Choroid plexus epithelial cell (primary cell): ENCODE data around the gene MRPL52.
A peak's percentile ranks its signal among the peaks of the same experiment; 100 is the strongest.
"Not testable (repeated sequence)": the region's sequence is repeated elsewhere in the genome, so short reads cannot be mapped to it uniquely, and the experiment has no call there.

Experiments used
- DNase-seq: peaks from one replicate; pipeline ENCODE4 v3.0.0-alpha.2; 2010; ENCODE audit warnings: low read depth
- H3K4me3 ChIP-seq: 2 replicates; pipeline ENCODE4 v1.5.1; 2011; ENCODE audit warnings: low read depth, mild to moderate bottlenecking, control low read depth, low read length, moderate library complexity
- TF ChIP-seq, protein P1 (sequence below): conservative IDR thresholded peaks from 2 replicates; pipeline ENCODE4 v1.5.1; 2011; ENCODE audit warnings: low read depth, mild to moderate bottlenecking, control low read depth, inconsistent platforms, low read length, moderate library complexity

MRPL52 gene

DNA sequence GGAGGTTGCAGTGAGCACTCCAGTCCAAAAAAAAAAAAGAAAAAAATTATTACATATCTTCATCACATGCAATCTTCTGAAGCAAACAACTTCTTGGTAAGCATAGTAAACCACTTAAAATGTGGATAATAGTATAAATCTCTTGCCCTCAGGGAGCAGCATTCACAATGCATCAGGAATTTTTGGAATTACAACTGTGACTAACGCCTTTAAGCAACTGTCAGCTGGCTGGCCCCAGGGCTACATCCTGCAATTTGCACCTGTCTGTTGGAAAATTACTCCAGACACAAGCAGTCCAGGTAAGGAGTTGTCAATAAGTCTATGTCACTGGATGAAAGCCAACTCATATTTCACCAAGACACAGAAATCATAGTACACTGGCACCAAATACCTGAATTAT is 9.0 kb upstream of the MRPL52 start:
- peak; percentile 34 for DNase-seq
- H3K4me3 ChIP-seq: no peak overlapping the region

DNA sequence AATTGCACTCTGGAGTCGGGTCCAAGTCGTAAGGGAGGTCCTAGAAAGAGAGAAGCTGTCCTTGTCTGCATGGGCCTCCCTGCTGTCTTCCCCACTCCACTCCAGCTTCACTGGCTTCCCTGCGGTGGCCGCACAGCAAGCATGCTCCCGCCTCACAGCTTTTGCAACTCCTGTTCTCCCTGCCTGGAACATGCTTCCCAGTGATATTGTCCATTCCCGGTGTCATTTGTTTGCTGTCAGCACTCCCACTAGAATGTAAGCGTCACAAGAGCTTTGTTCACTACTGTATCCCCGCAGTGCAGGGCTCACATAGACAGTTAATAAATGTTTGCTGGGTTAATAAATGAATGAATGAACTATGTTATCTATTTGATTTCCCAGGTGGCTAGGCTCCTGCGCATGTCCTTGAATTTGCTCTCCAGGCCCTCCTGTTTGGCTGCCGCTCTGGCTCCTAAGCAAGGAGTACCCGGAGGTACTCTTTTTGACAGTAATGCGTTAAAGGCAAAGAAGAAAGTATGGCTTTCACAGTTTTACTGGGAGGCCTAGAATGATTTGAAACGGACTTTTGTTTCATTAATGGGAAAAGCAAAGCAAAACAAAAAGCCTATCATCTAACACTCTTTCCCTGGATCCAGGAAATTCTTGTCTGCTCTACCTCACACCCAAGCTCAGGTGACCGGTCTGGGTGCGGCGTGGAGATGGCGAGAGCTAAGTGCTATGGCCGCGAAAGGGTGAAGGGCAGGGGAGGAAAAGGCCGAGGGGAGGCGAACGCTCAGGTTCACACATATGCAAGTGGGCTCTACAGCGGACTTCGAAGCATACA is 8.3 kb upstream of the MRPL52 start:
- DNase-seq: peak; percentile 63
- TF ChIP-seq, protein P1, sequence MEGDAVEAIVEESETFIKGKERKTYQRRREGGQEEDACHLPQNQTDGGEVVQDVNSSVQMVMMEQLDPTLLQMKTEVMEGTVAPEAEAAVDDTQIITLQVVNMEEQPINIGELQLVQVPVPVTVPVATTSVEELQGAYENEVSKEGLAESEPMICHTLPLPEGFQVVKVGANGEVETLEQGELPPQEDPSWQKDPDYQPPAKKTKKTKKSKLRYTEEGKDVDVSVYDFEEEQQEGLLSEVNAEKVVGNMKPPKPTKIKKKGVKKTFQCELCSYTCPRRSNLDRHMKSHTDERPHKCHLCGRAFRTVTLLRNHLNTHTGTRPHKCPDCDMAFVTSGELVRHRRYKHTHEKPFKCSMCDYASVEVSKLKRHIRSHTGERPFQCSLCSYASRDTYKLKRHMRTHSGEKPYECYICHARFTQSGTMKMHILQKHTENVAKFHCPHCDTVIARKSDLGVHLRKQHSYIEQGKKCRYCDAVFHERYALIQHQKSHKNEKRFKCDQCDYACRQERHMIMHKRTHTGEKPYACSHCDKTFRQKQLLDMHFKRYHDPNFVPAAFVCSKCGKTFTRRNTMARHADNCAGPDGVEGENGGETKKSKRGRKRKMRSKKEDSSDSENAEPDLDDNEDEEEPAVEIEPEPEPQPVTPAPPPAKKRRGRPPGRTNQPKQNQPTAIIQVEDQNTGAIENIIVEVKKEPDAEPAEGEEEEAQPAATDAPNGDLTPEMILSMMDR: no peak
- no peak overlapping the region for H3K4me3 ChIP-seq

More for the DNA sequence above, 9.0 kb upstream of the MRPL52 start:
- TF ChIP-seq, protein P1: no peak

DNA sequence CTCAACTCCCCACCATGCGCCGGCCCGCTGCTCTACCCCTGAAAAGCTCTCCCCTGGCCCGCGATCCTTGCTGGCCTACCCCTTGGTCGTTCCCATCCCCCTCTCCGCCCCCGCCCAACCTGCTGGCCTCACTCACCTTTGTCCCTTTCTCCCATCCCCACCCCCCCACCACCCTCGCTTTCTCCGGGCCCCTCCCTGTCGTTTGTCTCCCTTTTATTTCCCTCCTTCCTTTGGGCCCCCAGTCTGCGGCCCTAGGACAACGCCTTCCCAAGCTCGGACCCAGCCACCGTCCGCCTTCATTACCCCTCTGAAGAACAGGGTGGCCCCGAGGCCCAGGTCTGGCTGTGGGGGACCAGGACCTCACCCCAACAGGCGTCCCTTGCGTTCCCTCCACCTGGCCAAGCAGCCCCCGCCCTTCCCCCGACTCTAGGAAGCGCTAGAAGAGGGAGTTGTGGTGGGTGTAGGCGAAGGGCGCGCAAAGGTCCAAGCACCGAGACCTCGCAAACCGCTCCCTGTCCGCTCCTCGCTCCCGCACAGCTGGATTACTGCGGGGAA is 7.6 kb upstream of the MRPL52 start:
- H3K4me3 ChIP-seq: peak overlapping the region; percentile 28
- no peak for DNase-seq
- TF ChIP-seq, protein P1: no peak

GRCh38 chr14:22822571-22823098 is 7.1 kb upstream of the MRPL52 start:
- DNase-seq: peak; percentile 94
- peak overlapping the region; percentile 32 for H3K4me3 ChIP-seq
- TF ChIP-seq, protein P1: peak; percentile 89

DNA sequence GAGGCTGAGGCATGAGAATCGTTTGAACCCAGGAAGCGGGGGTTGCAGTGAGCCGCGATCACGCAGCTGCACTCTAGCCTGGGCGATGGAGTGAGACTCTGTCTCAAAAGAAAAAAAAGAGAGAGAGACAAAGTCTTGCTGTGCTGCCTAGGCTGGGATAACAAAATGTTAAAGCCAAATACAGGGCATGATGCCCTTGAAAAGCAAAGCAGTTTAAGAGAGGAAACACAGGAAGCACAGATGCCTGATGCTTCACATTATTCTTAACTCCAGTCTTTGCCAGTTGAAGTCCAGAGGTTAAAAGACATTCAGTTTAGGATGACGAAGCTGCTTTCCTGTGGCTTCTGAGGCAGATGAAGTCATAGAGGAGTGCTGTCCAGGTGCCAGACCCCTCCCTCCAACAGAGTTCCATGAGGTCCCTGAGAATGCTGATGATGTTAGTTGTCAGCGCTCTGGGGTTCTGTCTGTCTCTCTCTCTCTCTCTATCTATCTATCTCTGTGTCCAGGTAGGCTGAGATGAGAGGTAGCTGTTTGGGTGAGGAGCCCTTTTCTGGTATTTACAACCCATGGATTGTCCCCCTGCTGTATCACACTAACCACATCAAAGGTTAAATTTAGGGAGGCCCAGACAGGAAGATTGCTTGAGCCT is 4.9 kb upstream of the MRPL52 start:
- H3K4me3 ChIP-seq: no peak overlapping the region
- TF ChIP-seq, protein P1: no peak
- DNase-seq: peak; percentile 97

GRCh38 chr14:22829076-22829660 is 519 bp upstream of the MRPL52 start:
- H3K4me3 ChIP-seq: peak overlapping the region; percentile 96
- DNase-seq: not testable (repeated sequence)

- H3K4me3 ChIP-seq: peak overlapping the region; percentile 96
- TF ChIP-seq, protein P1: no peak
- DNase-seq: no peak
These were observed 840 bp downstream of the MRPL52 start for GRCh38 chr14:22830443-22831010.
